ENCODE data around the gene SDK1.
"Not testable (repeated sequence)": the region's sequence is repeated elsewhere in the genome, so short reads cannot be mapped to it uniquely, and the experiment has no call there.

Gene SDK1

DNA sequence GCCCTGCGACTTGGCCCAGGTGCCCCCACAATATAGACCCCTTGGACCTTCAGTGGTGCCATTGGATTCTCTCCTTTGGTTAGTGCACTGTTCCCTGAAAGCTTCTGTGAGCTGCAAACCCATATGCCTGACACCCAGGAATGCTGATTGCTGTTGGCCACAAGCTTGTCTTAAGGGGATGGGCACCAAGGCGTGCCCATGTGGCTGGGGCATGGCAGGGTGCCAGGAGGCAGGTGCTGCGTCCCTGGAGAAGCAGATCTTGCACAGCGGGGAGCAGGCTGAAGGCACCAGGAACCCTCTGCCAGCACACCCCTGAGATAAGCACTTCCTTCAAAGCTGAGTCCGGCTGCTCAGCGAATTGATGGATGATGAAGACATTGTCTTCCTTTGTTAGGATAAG is 411.8 kb downstream of the SDK1 start:
- no peak for DNase-seq (ENCODE audit: low read depth in 2 of 2, low spot score in 1 of 2)

- no peak for DNase-seq (ENCODE audit: low read depth in 2 of 2, low spot score in 1 of 2)
Observed at GRCh38 chr7:3721422-3721821, 420.4 kb downstream of the SDK1 start.

- no peak for DNase-seq (ENCODE audit: low read depth in 2 of 2, low spot score in 1 of 2)
Observed at GRCh38 chr7:3722396-3722922, 421.4 kb downstream of the SDK1 start.

- no peak for DNase-seq (ENCODE audit: low read depth in 2 of 2, low spot score in 1 of 2)
Observed at GRCh38 chr7:3725155-3726059, 424.4 kb downstream of the SDK1 start.

- no peak for DNase-seq (ENCODE audit: low read depth in 2 of 2, low spot score in 1 of 2)
Observed at GRCh38 chr7:3730276-3730675, 429.2 kb downstream of the SDK1 start.

- DNase-seq (ENCODE audit: low read depth in 2 of 2, low spot score in 1 of 2): no peak
Observed at GRCh38 chr7:3732395-3733005, 431.4 kb downstream of the SDK1 start.

- no peak for DNase-seq (ENCODE audit: low read depth in 2 of 2, low spot score in 1 of 2)
Observed at GRCh38 chr7:3733541-3734140, 432.6 kb downstream of the SDK1 start.

- DNase-seq (ENCODE audit: low read depth in 2 of 2, low spot score in 1 of 2): no peak
Observed at GRCh38 chr7:3738964-3739363, 437.9 kb downstream of the SDK1 start.

DNA sequence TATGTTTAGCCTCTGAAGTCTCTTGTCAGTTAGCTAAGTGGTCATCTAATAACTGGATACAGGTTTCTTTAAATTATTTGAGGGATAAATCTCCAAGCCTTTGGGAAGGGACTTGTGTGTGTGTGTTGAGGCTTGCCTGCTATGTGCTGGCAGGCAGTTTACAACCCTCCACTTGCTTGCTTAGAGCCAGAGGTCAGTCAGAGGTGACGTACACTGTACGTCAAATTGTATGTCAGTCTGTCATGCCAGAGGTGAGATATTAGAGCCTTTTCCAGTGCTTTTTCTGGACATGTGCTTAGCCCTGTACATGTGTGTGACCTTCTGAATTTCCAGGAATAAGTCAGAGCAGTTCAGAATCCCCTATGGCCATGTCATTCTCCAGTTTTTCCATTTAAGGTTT is 438.9 kb downstream of the SDK1 start:
- DNase-seq (ENCODE audit: low read depth in 2 of 2, low spot score in 1 of 2): no peak

GRCh38 chr7:3747467-3747866 is 446.4 kb downstream of the SDK1 start:
- DNase-seq (ENCODE audit: low read depth in 2 of 2, low spot score in 1 of 2): no peak

GRCh38 chr7:3748389-3748788 is 447.3 kb downstream of the SDK1 start:
- no peak for DNase-seq (ENCODE audit: low read depth in 2 of 2, low spot score in 1 of 2)

DNA sequence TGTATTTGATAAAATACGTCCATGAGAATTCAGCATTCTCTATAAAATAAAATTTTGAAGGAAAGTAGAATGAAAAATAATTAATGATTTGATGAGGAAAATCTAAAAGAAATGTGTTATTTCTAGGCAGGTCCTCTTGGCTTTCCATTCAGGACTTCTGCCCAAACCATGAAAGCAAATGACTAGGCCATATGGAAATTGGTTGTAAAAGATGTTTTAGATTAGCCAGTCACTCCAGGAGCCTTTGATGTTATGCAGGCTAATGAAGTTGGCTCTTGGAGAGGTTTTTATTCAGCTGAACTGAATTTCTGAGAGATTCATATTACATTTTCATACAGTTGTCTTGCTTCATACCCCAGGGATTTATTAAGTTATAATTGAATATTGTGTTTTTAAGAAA is 452.8 kb downstream of the SDK1 start:
- DNase-seq (ENCODE audit: low read depth in 2 of 2, low spot score in 1 of 2): no peak

- DNase-seq (ENCODE audit: low read depth in 2 of 2, low spot score in 1 of 2): no peak
Observed at GRCh38 chr7:3754493-3755341, 453.7 kb downstream of the SDK1 start.

- DNase-seq (ENCODE audit: low read depth in 2 of 2, low spot score in 1 of 2): not testable (repeated sequence)
Observed at GRCh38 chr7:3755778-3756453, 454.9 kb downstream of the SDK1 start.

GRCh38 chr7:3757059-3757458 is 456.0 kb downstream of the SDK1 start:
- DNase-seq (ENCODE audit: low read depth in 2 of 2, low spot score in 1 of 2): no peak

DNA sequence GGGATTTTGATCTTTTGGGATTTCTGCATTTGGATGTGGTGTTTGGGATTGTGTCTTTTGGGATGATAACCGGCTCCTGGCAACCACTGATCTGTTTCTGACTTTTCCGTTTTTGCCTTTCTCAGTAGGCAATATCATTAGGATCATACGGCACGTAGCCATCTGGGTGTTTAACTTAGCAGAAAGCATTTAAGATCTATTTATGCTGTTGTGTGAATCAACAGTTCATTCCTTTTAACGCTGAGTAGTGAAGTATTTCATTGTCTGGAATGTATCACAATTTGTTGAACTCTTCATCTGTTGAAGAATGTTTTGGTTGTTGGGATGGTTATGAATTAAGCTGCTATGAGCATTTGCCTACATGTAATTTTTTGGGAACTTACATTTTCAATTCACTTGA is 459.6 kb downstream of the SDK1 start:
- no peak for DNase-seq (ENCODE audit: low read depth in 2 of 2, low spot score in 1 of 2)

GRCh38 chr7:3762146-3762831 is 461.2 kb downstream of the SDK1 start:
- DNase-seq (ENCODE audit: low read depth in 2 of 2, low spot score in 1 of 2): no peak

DNA sequence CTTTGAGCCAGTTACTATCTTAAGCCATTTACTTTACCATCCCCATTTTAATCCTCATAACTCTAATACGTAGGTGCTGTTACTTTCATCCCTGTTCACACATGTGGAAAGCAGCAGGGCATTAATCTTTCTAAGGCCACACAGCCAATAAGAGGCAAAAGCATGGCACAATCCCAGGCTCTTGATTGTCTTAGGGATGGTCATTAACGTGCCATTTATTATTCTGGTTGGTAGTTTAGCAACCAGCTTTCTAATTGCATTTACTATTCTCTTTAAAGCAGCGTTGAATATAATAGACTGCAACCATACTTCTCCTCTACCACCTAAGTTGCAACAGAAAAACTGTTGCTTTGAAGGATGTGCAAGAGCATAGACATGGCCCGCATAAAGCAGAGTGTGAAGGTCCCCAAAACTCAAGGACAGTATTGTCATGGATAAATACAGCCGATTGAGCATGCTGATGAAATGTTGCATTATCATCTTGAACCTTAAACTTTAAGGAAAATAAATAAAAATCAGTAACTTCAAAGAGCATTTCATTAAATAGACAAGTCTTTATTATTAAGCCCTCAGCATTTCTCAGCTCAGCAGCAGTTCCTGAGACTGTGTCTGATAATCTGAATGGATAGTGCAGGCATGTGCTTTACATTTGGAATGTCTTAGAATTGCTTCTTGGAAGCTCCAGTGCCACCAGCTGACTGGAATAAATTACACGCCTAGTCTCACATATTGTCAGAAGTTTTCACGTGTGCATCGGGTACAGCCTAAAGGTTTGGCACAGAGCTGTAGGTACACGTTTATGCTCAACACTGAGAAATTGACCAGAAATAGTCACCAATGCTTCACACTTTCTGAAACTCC is 467.1 kb downstream of the SDK1 start:
- no peak for DNase-seq (ENCODE audit: low read depth in 2 of 2, low spot score in 1 of 2)

DNA sequence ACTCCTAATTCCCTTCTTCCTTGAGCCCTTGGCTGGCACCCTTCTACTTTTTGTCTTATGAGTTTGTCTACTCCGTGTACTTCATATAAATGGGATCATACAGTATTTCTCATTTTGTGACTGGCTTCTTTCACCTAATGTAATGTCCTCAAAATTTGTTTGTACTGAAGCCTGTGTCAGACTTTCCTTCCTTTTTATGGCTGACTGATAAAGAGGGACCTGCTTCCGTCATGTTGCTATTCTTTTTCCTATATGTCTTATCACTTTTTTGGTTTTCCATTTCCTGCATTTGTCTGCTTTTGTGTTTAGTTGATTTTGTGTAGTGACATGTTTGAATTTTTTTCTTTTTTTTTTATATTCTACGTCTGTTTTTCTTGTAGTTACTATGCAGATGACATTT is 470.9 kb downstream of the SDK1 start:
- no peak for DNase-seq (ENCODE audit: low read depth in 2 of 2, low spot score in 1 of 2)

All from stimulated activated CD8-positive, alpha-beta memory T cell treated with anti-CD3 and anti-CD28 coated beads, Interleukin-4, amount 100 ng/mL, for 1 hour (primary cell).